ENCODE results near the gene ZNF654. TPM values are rescaled to one million over a fixed set of nuclear protein-coding genes. Genes with fewer than 3 reads are reported as not detected.

ZNF654 gene
- total and polyA plus RNA-seq, 2 experiments from 2014 or later, result 6.3 to 16.2 TPM

- 89% methylated on average over 3 of the region's 3 CpGs for WGBS (ENCODE audit: low lambda C conversion rate, missing lambda C conversion rate)
- Histone ChIP-seq H4K20me1 (ENCODE audit: insufficient read depth, poor library complexity, severe bottlenecking) (no peaks in the 10 kb centered on the region), H3K79me2 (no peaks in the 10 kb centered on the region), H2AFZ (no peak overlapping the region), H3K36me3 (replicated peaks; ENCODE audit: insufficient read depth, low read depth) (no peaks in the 10 kb centered on the region), H3K9me2 (replicated peaks; ENCODE audit: insufficient read depth) (no peaks in the 10 kb centered on the region), H3K4me3 (no peak overlapping the region), H3K9me3 (ENCODE audit: low read depth) (no peaks in the 10 kb centered on the region), H3K27me3 (no peaks in the 10 kb centered on the region), H3K4me2 (no peak overlapping the region), H3K4me1 (ENCODE audit: insufficient read depth) (no peaks in the 10 kb centered on the region), H3K27ac (no peak overlapping the region)
- TF ChIP-seq EZH2phosphoT487 (IDR thresholded peaks at IDR 0.05; ENCODE audit: low read depth, severe bottlenecking, unreplicated experiment) (no peak), EZH2 (IDR thresholded peaks at IDR 0.05; ENCODE audit: borderline replicate concordance) (no peak)
- TF ChIP-seq, protein P1, sequence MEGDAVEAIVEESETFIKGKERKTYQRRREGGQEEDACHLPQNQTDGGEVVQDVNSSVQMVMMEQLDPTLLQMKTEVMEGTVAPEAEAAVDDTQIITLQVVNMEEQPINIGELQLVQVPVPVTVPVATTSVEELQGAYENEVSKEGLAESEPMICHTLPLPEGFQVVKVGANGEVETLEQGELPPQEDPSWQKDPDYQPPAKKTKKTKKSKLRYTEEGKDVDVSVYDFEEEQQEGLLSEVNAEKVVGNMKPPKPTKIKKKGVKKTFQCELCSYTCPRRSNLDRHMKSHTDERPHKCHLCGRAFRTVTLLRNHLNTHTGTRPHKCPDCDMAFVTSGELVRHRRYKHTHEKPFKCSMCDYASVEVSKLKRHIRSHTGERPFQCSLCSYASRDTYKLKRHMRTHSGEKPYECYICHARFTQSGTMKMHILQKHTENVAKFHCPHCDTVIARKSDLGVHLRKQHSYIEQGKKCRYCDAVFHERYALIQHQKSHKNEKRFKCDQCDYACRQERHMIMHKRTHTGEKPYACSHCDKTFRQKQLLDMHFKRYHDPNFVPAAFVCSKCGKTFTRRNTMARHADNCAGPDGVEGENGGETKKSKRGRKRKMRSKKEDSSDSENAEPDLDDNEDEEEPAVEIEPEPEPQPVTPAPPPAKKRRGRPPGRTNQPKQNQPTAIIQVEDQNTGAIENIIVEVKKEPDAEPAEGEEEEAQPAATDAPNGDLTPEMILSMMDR (IDR thresholded peaks at IDR 0.05; ENCODE audit: poor library complexity), result no peak
- DNase-seq (ENCODE audit: low spot score), result no peak
These were observed 28.8 kb upstream of the ZNF654 start for GRCh38 chr3:88030210-88030609.

- no peaks in the 10 kb centered on the region for H3K27me3 ChIP-seq
- H3K36me3 ChIP-seq (replicated peaks; ENCODE audit: insufficient read depth, low read depth), result no peaks in the 10 kb centered on the region
- H3K9me3 ChIP-seq (ENCODE audit: low read depth), result no peaks in the 10 kb centered on the region
- H3K79me2 ChIP-seq, result no peaks in the 10 kb centered on the region
- H3K27ac ChIP-seq, result peak overlapping the region; percentile 32
- peak overlapping the region; percentile 86 for H2AFZ ChIP-seq
- no peaks in the 10 kb centered on the region for H3K9me2 ChIP-seq (replicated peaks; ENCODE audit: insufficient read depth)
- peak overlapping the region; percentile 15 for H3K4me3 ChIP-seq
- H3K4me1 ChIP-seq (ENCODE audit: insufficient read depth), result no peaks in the 10 kb centered on the region
- WGBS (ENCODE audit: low lambda C conversion rate, missing lambda C conversion rate), result 54% methylated on average over 1 of the region's 1 CpG
- TF ChIP-seq, protein P1 (IDR thresholded peaks at IDR 0.05; ENCODE audit: poor library complexity), result no peak
- H3K4me2 ChIP-seq, result peak overlapping the region; percentile 70
- H4K20me1 ChIP-seq (ENCODE audit: insufficient read depth, poor library complexity, severe bottlenecking), result no peaks in the 10 kb centered on the region
- no peak for DNase-seq (ENCODE audit: low spot score)
These were observed 27.4 kb upstream of the ZNF654 start for GRCh38 chr3:88031642-88032077.

DNA sequence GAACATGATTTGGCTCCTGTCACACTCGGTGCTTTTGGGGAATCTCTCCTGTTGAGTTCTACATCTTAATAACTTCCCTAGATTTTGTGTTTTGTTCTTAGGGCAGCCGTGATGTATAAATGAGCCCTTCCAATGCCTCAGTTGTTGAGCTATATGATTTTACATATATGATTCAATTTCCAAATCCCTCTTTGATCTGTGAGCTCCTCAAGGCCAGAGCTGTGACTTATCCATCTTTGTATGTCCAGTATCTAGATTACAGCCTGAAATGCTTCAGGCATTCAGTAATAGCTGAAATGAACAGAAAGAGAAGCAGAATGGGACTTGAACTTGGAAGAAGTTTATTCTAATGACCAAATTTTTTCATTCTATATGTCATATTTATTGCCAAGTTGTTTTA is 26.8 kb upstream of the ZNF654 start:
- Histone ChIP-seq H3K4me3 (no peak overlapping the region), H2AFZ (peak overlapping the region; percentile 86), H3K79me2 (no peaks in the 10 kb centered on the region), H3K4me1 (ENCODE audit: insufficient read depth) (no peaks in the 10 kb centered on the region), H3K4me2 (peak overlapping the region; percentile 70), H3K27me3 (no peaks in the 10 kb centered on the region), H3K9me2 (replicated peaks; ENCODE audit: insufficient read depth) (no peaks in the 10 kb centered on the region), H3K9me3 (ENCODE audit: low read depth) (no peaks in the 10 kb centered on the region), H3K36me3 (replicated peaks; ENCODE audit: insufficient read depth, low read depth) (no peaks in the 10 kb centered on the region), H3K27ac (peak overlapping the region; percentile 32), H4K20me1 (ENCODE audit: insufficient read depth, poor library complexity, severe bottlenecking) (no peaks in the 10 kb centered on the region)
- DNase-seq (ENCODE audit: low spot score), result no peak
- TF ChIP-seq EZH2phosphoT487 (IDR thresholded peaks at IDR 0.05; ENCODE audit: low read depth, severe bottlenecking, unreplicated experiment) (no peak), EZH2 (IDR thresholded peaks at IDR 0.05; ENCODE audit: borderline replicate concordance) (no peak)
- TF ChIP-seq, protein P1 (IDR thresholded peaks at IDR 0.05; ENCODE audit: poor library complexity), result no peak
- 90% methylated on average over 2 of the region's 2 CpGs for WGBS (ENCODE audit: low lambda C conversion rate, missing lambda C conversion rate)

DNA sequence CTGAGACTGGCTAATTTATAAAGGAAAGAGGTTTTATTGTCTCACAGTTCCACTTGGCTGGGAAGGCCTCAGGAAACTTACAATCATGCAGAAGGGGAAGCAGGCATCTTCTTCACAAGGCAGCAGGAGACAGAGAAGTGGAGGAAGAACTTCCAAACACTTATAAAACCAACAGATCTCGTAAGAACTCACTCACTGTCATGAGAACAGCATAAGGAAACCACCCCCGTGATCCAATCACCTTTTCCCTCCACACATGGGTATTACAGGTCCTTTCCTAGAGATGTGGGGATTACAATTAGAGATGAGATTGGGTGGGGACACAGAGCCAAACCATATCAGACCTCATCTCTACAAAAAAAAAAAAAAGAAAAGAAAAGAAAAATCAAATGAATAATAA is 26.0 kb upstream of the ZNF654 start:
- 82% methylated on average over 2 of the region's 2 CpGs for WGBS (ENCODE audit: low lambda C conversion rate, missing lambda C conversion rate)
- Histone ChIP-seq H4K20me1 (ENCODE audit: insufficient read depth, poor library complexity, severe bottlenecking) (no peaks in the 10 kb centered on the region), H3K4me3 (no peak overlapping the region), H3K79me2 (no peaks in the 10 kb centered on the region), H3K27me3 (no peaks in the 10 kb centered on the region), H3K4me2 (no peak overlapping the region), H2AFZ (no peak overlapping the region), H3K27ac (no peak overlapping the region), H3K9me3 (ENCODE audit: low read depth) (no peaks in the 10 kb centered on the region), H3K36me3 (replicated peaks; ENCODE audit: insufficient read depth, low read depth) (no peaks in the 10 kb centered on the region), H3K9me2 (replicated peaks; ENCODE audit: insufficient read depth) (no peaks in the 10 kb centered on the region), H3K4me1 (ENCODE audit: insufficient read depth) (no peaks in the 10 kb centered on the region)
- no peak for DNase-seq (ENCODE audit: low spot score)
- TF ChIP-seq EZH2 (IDR thresholded peaks at IDR 0.05; ENCODE audit: borderline replicate concordance), result no peak
